ENCODE measurements around the gene ARID1B.

ARID1B gene

GRCh38 chr6:156988276-156989158, 211.3 kb downstream of the ARID1B start:
- Histone ChIP-seq H3K27me3 (replicated peaks; ENCODE audit: control insufficient read depth, insufficient read depth, low read length, poor library complexity, severe bottlenecking) (no peaks in the 10 kb centered on the region), H3K36me3 (ENCODE audit: control insufficient read depth, insufficient read depth, low read length) (no peaks in the 10 kb centered on the region), H3K4me1 (ENCODE audit: control insufficient read depth, insufficient read depth, low read length, poor library complexity, severe bottlenecking) (peaks cover 7% of the 10 kb centered on the region), H3K4me3 (ENCODE audit: insufficient read depth, low read depth, low read length, poor library complexity, severe bottlenecking) (no peak overlapping the region), H3K27ac (ENCODE audit: insufficient read depth, low read length, poor library complexity, severe bottlenecking) (no peak overlapping the region), H3K9me3 (ENCODE audit: control insufficient read depth, low read length) (no peaks in the 10 kb centered on the region)
- DNase-seq = no peak

GRCh38 chr6:156989159-156989806, 212.1 kb downstream of the ARID1B start:
- Histone ChIP-seq H3K4me3 (ENCODE audit: insufficient read depth, low read depth, low read length, poor library complexity, severe bottlenecking) (no peak overlapping the region), H3K27ac (ENCODE audit: insufficient read depth, low read length, poor library complexity, severe bottlenecking) (no peak overlapping the region), H3K36me3 (ENCODE audit: control insufficient read depth, insufficient read depth, low read length) (no peaks in the 10 kb centered on the region), H3K27me3 (replicated peaks; ENCODE audit: control insufficient read depth, insufficient read depth, low read length, poor library complexity, severe bottlenecking) (no peaks in the 10 kb centered on the region), H3K9me3 (ENCODE audit: control insufficient read depth, low read length) (no peaks in the 10 kb centered on the region), H3K4me1 (ENCODE audit: control insufficient read depth, insufficient read depth, low read length, poor library complexity, severe bottlenecking) (peaks cover 7% of the 10 kb centered on the region)
- no peak for DNase-seq

- no peak for DNase-seq
- Histone ChIP-seq H3K4me1 (ENCODE audit: control insufficient read depth, insufficient read depth, low read length, poor library complexity, severe bottlenecking) (peaks cover 7% of the 10 kb centered on the region), H3K27ac (ENCODE audit: insufficient read depth, low read length, poor library complexity, severe bottlenecking) (no peak overlapping the region), H3K4me3 (ENCODE audit: insufficient read depth, low read depth, low read length, poor library complexity, severe bottlenecking) (no peak overlapping the region), H3K27me3 (replicated peaks; ENCODE audit: control insufficient read depth, insufficient read depth, low read length, poor library complexity, severe bottlenecking) (no peaks in the 10 kb centered on the region), H3K9me3 (ENCODE audit: control insufficient read depth, low read length) (no peaks in the 10 kb centered on the region), H3K36me3 (ENCODE audit: control insufficient read depth, insufficient read depth, low read length) (no peaks in the 10 kb centered on the region)
These were observed 215.0 kb downstream of the ARID1B start for GRCh38 chr6:156992020-156992804.

- Histone ChIP-seq H3K4me1 (ENCODE audit: control insufficient read depth, insufficient read depth, low read length, poor library complexity, severe bottlenecking) (no peaks in the 10 kb centered on the region), H3K9me3 (ENCODE audit: control insufficient read depth, low read length) (no peaks in the 10 kb centered on the region), H3K27me3 (replicated peaks; ENCODE audit: control insufficient read depth, insufficient read depth, low read length, poor library complexity, severe bottlenecking) (no peaks in the 10 kb centered on the region), H3K27ac (ENCODE audit: insufficient read depth, low read length, poor library complexity, severe bottlenecking) (no peak overlapping the region), H3K4me3 (ENCODE audit: insufficient read depth, low read depth, low read length, poor library complexity, severe bottlenecking) (no peak overlapping the region), H3K36me3 (ENCODE audit: control insufficient read depth, insufficient read depth, low read length) (no peaks in the 10 kb centered on the region)
- DNase-seq = no peak
These were observed 216.5 kb downstream of the ARID1B start for GRCh38 chr6:156993713-156994112.

GRCh38 chr6:156994215-156995076, 217.3 kb downstream of the ARID1B start:
- Histone ChIP-seq H3K4me1 (ENCODE audit: control insufficient read depth, insufficient read depth, low read length, poor library complexity, severe bottlenecking) (no peaks in the 10 kb centered on the region), H3K4me3 (ENCODE audit: insufficient read depth, low read depth, low read length, poor library complexity, severe bottlenecking) (no peak overlapping the region), H3K9me3 (ENCODE audit: control insufficient read depth, low read length) (no peaks in the 10 kb centered on the region), H3K27ac (ENCODE audit: insufficient read depth, low read length, poor library complexity, severe bottlenecking) (no peak overlapping the region), H3K27me3 (replicated peaks; ENCODE audit: control insufficient read depth, insufficient read depth, low read length, poor library complexity, severe bottlenecking) (no peaks in the 10 kb centered on the region), H3K36me3 (ENCODE audit: control insufficient read depth, insufficient read depth, low read length) (no peaks in the 10 kb centered on the region)
- DNase-seq = no peak

- Histone ChIP-seq H3K36me3 (ENCODE audit: control insufficient read depth, insufficient read depth, low read length) (no peaks in the 10 kb centered on the region), H3K27me3 (replicated peaks; ENCODE audit: control insufficient read depth, insufficient read depth, low read length, poor library complexity, severe bottlenecking) (no peaks in the 10 kb centered on the region), H3K27ac (ENCODE audit: insufficient read depth, low read length, poor library complexity, severe bottlenecking) (no peak overlapping the region), H3K9me3 (ENCODE audit: control insufficient read depth, low read length) (no peaks in the 10 kb centered on the region), H3K4me3 (ENCODE audit: insufficient read depth, low read depth, low read length, poor library complexity, severe bottlenecking) (no peak overlapping the region), H3K4me1 (ENCODE audit: control insufficient read depth, insufficient read depth, low read length, poor library complexity, severe bottlenecking) (no peaks in the 10 kb centered on the region)
- no peak for DNase-seq
These were observed 218.3 kb downstream of the ARID1B start for GRCh38 chr6:156995502-156995901.

GRCh38 chr6:156996265-156996664, 219.1 kb downstream of the ARID1B start:
- Histone ChIP-seq H3K27ac (ENCODE audit: insufficient read depth, low read length, poor library complexity, severe bottlenecking) (no peak overlapping the region), H3K4me1 (ENCODE audit: control insufficient read depth, insufficient read depth, low read length, poor library complexity, severe bottlenecking) (no peaks in the 10 kb centered on the region), H3K4me3 (ENCODE audit: insufficient read depth, low read depth, low read length, poor library complexity, severe bottlenecking) (no peak overlapping the region), H3K36me3 (ENCODE audit: control insufficient read depth, insufficient read depth, low read length) (no peaks in the 10 kb centered on the region), H3K27me3 (replicated peaks; ENCODE audit: control insufficient read depth, insufficient read depth, low read length, poor library complexity, severe bottlenecking) (no peaks in the 10 kb centered on the region), H3K9me3 (ENCODE audit: control insufficient read depth, low read length) (no peaks in the 10 kb centered on the region)
- DNase-seq = no peak

GRCh38 chr6:156998794-156999330, 221.7 kb downstream of the ARID1B start:
- H3K4me1 ChIP-seq (ENCODE audit: control insufficient read depth, insufficient read depth, low read length, poor library complexity, severe bottlenecking) = no peaks in the 10 kb centered on the region
- no peaks in the 10 kb centered on the region for H3K36me3 ChIP-seq (ENCODE audit: control insufficient read depth, insufficient read depth, low read length)
- H3K27ac ChIP-seq (ENCODE audit: insufficient read depth, low read length, poor library complexity, severe bottlenecking) = no peak overlapping the region
- H3K9me3 ChIP-seq (ENCODE audit: control insufficient read depth, low read length) = no peaks in the 10 kb centered on the region
- DNase-seq = no peak
- H3K27me3 ChIP-seq (replicated peaks; ENCODE audit: control insufficient read depth, insufficient read depth, low read length, poor library complexity, severe bottlenecking) = no peaks in the 10 kb centered on the region
- no peak overlapping the region for H3K4me3 ChIP-seq (ENCODE audit: insufficient read depth, low read depth, low read length, poor library complexity, severe bottlenecking)

- Histone ChIP-seq H3K27me3 (replicated peaks; ENCODE audit: control insufficient read depth, insufficient read depth, low read length, poor library complexity, severe bottlenecking) (no peaks in the 10 kb centered on the region), H3K4me3 (ENCODE audit: insufficient read depth, low read depth, low read length, poor library complexity, severe bottlenecking) (no peak overlapping the region), H3K36me3 (ENCODE audit: control insufficient read depth, insufficient read depth, low read length) (no peaks in the 10 kb centered on the region), H3K9me3 (ENCODE audit: control insufficient read depth, low read length) (no peaks in the 10 kb centered on the region), H3K27ac (ENCODE audit: insufficient read depth, low read length, poor library complexity, severe bottlenecking) (no peak overlapping the region), H3K4me1 (ENCODE audit: control insufficient read depth, insufficient read depth, low read length, poor library complexity, severe bottlenecking) (no peaks in the 10 kb centered on the region)
- DNase-seq = no peak
These were observed 222.6 kb downstream of the ARID1B start for GRCh38 chr6:156999762-157000161.
